ENCODE measurements around the gene ECE1. TPM values are rescaled to one million over a fixed set of nuclear protein-coding genes. Genes with fewer than 3 reads are reported as not detected.

ECE1 gene
- total and polyA plus RNA-seq, 2 of the 13 experiments (the other 11 are each of a cell fraction or from before 2014, with no cell fraction given): 13.5 to 21.2 TPM

- Histone ChIP-seq H3K9ac (ENCODE audit: insufficient read depth, low read depth, low read length) (no peak overlapping the region), H3K4me3 (replicated peaks in 1 of 3; ENCODE audit: insufficient read depth in 1 of 3, low read depth in 2 of 3, low read length in 3 of 3) (no peak overlapping the region), H3K27me3 (ENCODE audit: control insufficient read depth in 1 of 2, insufficient read depth in 2 of 2, low read length in 2 of 2) (no peaks in the 10 kb centered on the region), H2AFZ (ENCODE audit: low read length) (no peak overlapping the region), H4K20me1 (ENCODE audit: insufficient read depth, low read length) (no peaks in the 10 kb centered on the region), H3K9me3 (ENCODE audit: low read length) (no peaks in the 10 kb centered on the region), H3K27ac (ENCODE audit: extremely low read length, insufficient read depth, low read length) (no peak overlapping the region), H3K36me3 (replicated peaks in 1 of 2; ENCODE audit: control insufficient read depth in 1 of 2, insufficient read depth in 2 of 2, low read length in 2 of 2) (no peaks in the 10 kb centered on the region), H3K4me2 (ENCODE audit: low read depth, low read length) (no peak overlapping the region), H3K79me2 (ENCODE audit: insufficient read depth, low read length) (no peaks in the 10 kb centered on the region), H3K4me1 (ENCODE audit: insufficient read depth, low read length) (peaks cover 36% of the 10 kb centered on the region)
- ChIA-PET CTCF (ENCODE audit: low intra/inter-chr PET ratio, low total read pairs) (no interaction called here), POLR2A (interaction anchor here (1.4 kb wide), 1 partner anchor 18 kb away, joined by 4 read pairs; no protein-coding TSS in a partner anchor)
- ATAC-seq (no peak), FAIRE-seq (no peak), DNase-seq (ENCODE audit: low spot score) (no peak)
- WGBS (ENCODE audit: low lambda C conversion rate): 84% methylated on average over 8 of the region's 8 CpGs
- BruUV-seq (replicated peaks): no TSS peak
- no peak for TF ChIP-seq ZNF282 (IDR thresholded peaks at IDR 0.05; ENCODE audit: partially characterized antibody)
- TF ChIP-seq ZNF10 (CRISPR knock-in tag; IDR thresholded peaks at IDR 0.05; ENCODE audit: borderline replicate concordance, low read depth): no peak
- TF ChIP-seq ONECUT2 (CRISPR knock-in tag; IDR thresholded peaks at IDR 0.05): no peak
- TF ChIP-seq KLF13 (CRISPR knock-in tag; IDR thresholded peaks at IDR 0.05): no peak
- no peak for TF ChIP-seq ZNF713 (CRISPR knock-in tag; IDR thresholded peaks at IDR 0.05)
- no peak for TF ChIP-seq HNF1A (IDR thresholded peaks at IDR 0.05; ENCODE audit: low read depth)
- TF ChIP-seq HNF1A (CRISPR knock-in tag; IDR thresholded peaks at IDR 0.05; ENCODE audit: borderline replicate concordance): no peak
- TF ChIP-seq ZNF30 (CRISPR knock-in tag; IDR thresholded peaks at IDR 0.05): no peak
- TF ChIP-seq TBL1XR1 (IDR thresholded peaks at IDR 0.05; ENCODE audit: borderline replicate concordance, low read length, partially characterized antibody): no peak
- no peak for TF ChIP-seq POLR2AphosphoS5 (IDR thresholded peaks at IDR 0.05; ENCODE audit: low read depth, low read length)
- TF ChIP-seq HES4 (CRISPR knock-in tag; IDR thresholded peaks at IDR 0.05; ENCODE audit: borderline replicate concordance): no peak
- TF ChIP-seq SNAPC5 (CRISPR knock-in tag; IDR thresholded peaks at IDR 0.05; ENCODE audit: borderline replicate concordance): no peak
- in situ Hi-C loops (cut with HindIII; ENCODE audit: extremely low pct_ligation_motif_present, low pct_unique_long_range_greater_than_20kb) (no loop called here), intact Hi-C loops (cut with micrococcal nuclease; ENCODE audit: unreplicated experiment) (no loop called here)
Observed at GRCh38 chr1:21287905-21288514, 2.3 kb downstream of the ECE1 start.

All from HepG2 (cell line).